ENCODE results near the gene USP3. TPM values are rescaled to one million over a fixed set of nuclear protein-coding genes. Genes with fewer than 3 reads are reported as not detected.

Gene USP3
- total and polyA plus RNA-seq, 2 of the 13 experiments (the other 11 are each of a cell fraction or from before 2014, with no cell fraction given), result 14.3 to 61.2 TPM

DNA sequence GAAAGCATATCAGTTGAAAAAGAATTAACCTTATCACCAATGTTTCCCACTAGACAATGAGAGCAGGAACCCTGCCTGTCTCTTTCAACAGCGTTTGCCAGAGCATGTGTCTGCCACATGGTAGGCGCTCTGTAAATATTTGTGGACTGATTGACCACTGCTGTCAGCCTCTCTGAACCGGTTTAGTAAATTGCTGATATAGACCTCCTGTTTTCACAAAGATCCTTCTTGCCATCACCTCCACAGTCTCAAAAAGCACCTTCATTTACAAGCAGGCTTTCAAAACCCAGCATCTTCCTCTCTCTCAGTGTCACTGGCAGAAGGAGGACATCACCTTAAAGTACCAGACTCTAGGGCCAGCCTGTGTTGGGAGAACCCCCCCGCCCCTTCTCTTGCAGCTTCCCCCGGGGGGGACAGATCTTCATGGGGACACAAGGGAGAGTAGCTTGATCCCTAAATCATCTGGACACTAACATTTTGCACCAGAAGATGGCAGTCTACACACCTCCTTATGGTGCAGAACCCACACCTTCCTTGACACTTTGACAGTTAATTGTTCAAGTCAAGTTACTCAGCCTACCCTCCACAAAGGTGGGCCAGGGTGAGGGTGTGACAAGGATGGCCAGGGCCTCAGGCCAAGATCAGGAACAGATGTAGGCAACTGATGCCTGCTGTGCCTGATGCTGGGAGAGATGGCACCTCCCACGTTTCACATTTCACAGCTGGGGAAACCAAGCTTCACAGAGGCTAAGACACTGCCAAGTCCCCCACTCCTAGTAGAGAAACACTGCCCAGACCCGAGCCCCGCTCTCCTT lies 37.8 kb upstream of the USP3 start (continued):
- TF ChIP-seq, protein P1, sequence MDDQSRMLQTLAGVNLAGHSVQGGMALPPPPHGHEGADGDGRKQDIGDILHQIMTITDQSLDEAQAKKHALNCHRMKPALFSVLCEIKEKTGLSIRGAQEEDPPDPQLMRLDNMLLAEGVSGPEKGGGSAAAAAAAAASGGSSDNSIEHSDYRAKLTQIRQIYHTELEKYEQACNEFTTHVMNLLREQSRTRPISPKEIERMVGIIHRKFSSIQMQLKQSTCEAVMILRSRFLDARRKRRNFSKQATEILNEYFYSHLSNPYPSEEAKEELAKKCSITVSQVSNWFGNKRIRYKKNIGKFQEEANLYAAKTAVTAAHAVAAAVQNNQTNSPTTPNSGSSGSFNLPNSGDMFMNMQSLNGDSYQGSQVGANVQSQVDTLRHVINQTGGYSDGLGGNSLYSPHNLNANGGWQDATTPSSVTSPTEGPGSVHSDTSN (CRISPR knock-in tag; IDR thresholded peaks at IDR 0.05; ENCODE audit: borderline replicate concordance), result no peak
- TF ChIP-seq, protein P2, sequence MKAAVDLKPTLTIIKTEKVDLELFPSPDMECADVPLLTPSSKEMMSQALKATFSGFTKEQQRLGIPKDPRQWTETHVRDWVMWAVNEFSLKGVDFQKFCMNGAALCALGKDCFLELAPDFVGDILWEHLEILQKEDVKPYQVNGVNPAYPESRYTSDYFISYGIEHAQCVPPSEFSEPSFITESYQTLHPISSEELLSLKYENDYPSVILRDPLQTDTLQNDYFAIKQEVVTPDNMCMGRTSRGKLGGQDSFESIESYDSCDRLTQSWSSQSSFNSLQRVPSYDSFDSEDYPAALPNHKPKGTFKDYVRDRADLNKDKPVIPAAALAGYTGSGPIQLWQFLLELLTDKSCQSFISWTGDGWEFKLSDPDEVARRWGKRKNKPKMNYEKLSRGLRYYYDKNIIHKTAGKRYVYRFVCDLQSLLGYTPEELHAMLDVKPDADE (CRISPR knock-in tag; IDR thresholded peaks at IDR 0.05), result no peak
- no peak for TF ChIP-seq SIN3B (IDR thresholded peaks at IDR 0.05; ENCODE audit: low read length)
- TF ChIP-seq, protein P3, sequence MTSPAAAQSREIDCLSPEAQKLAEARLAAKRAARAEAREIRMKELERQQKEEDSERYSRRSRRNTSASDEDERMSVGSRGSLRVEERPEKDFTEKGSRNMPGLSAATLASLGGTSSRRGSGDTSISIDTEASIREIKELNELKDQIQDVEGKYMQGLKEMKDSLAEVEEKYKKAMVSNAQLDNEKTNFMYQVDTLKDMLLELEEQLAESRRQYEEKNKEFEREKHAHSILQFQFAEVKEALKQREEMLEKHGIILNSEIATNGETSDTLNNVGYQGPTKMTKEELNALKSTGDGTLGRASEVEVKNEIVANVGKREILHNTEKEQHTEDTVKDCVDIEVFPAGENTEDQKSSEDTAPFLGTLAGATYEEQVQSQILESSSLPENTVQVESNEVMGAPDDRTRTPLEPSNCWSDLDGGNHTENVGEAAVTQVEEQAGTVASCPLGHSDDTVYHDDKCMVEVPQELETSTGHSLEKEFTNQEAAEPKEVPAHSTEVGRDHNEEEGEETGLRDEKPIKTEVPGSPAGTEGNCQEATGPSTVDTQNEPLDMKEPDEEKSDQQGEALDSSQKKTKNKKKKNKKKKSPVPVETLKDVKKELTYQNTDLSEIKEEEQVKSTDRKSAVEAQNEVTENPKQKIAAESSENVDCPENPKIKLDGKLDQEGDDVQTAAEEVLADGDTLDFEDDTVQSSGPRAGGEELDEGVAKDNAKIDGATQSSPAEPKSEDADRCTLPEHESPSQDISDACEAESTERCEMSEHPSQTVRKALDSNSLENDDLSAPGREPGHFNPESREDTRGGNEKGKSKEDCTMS (CRISPR knock-in tag; conservative IDR thresholded peaks at IDR 0.05), result no peak
- TF ChIP-seq, protein P4, sequence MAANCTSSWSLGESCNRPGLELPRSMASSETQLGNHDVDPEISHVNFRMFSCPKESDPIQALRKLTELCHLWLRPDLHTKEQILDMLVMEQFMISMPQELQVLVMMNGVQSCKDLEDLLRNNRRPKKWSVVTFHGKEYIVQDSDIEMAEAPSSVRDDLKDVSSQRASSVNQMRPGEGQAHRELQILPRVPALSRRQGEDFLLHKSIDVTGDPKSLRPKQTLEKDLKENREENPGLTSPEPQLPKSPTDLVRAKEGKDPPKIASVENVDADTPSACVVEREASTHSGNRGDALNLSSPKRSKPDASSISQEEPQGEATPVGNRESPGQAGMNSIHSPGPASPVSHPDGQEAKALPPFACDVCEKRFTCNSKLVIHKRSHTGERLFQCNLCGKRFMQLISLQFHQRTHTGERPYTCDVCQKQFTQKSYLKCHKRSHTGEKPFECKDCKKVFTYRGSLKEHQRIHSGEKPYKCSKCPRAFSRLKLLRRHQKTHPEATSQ (CRISPR knock-in tag; IDR thresholded peaks at IDR 0.05; ENCODE audit: borderline replicate concordance), result no peak
- TF ChIP-seq ZFP36L2 (CRISPR knock-in tag; IDR thresholded peaks at IDR 0.05), result no peak
- TF ChIP-seq, protein P5, sequence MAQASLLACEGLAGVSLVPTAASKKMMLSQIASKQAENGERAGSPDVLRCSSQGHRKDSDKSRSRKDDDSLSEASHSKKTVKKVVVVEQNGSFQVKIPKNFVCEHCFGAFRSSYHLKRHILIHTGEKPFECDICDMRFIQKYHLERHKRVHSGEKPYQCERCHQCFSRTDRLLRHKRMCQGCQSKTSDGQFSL (CRISPR knock-in tag; IDR thresholded peaks at IDR 0.05), result no peak
- TF ChIP-seq NAIF1 (CRISPR knock-in tag; IDR thresholded peaks at IDR 0.05; ENCODE audit: borderline replicate concordance), result 0 out of 2 replicates have a peak, but pooled peaks have one; percentile 57
- TF ChIP-seq ZNF264 (CRISPR knock-in tag; IDR thresholded peaks at IDR 0.05), result no peak
- 0 out of 2 replicates have a peak, but pooled peaks have one; percentile 27 for TF ChIP-seq GATA4 (IDR thresholded peaks at IDR 0.05; ENCODE audit: borderline replicate concordance, low read depth)
- no peak for TF ChIP-seq ZNF550 (CRISPR knock-in tag; IDR thresholded peaks at IDR 0.05; ENCODE audit: borderline replicate concordance)
- TF ChIP-seq, protein P6, sequence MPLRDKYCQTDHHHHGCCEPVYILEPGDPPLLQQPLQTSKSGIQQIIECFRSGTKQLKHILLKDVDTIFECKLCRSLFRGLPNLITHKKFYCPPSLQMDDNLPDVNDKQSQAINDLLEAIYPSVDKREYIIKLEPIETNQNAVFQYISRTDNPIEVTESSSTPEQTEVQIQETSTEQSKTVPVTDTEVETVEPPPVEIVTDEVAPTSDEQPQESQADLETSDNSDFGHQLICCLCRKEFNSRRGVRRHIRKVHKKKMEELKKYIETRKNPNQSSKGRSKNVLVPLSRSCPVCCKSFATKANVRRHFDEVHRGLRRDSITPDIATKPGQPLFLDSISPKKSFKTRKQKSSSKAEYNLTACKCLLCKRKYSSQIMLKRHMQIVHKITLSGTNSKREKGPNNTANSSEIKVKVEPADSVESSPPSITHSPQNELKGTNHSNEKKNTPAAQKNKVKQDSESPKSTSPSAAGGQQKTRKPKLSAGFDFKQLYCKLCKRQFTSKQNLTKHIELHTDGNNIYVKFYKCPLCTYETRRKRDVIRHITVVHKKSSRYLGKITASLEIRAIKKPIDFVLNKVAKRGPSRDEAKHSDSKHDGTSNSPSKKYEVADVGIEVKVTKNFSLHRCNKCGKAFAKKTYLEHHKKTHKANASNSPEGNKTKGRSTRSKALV (CRISPR knock-in tag; IDR thresholded peaks at IDR 0.05), result no peak
- TF ChIP-seq RBFOX2 (IDR thresholded peaks at IDR 0.05; ENCODE audit: low read depth, low read length), result no peak
- TF ChIP-seq ZSCAN31 (CRISPR knock-in tag; IDR thresholded peaks at IDR 0.05; ENCODE audit: low read depth), result peak; percentile 50; the same call in 1 of the 2 replicates
- peak; percentile 75 for TF ChIP-seq SALL1 (CRISPR knock-in tag; IDR thresholded peaks at IDR 0.05)
- TF ChIP-seq GTF2F1 (IDR thresholded peaks at IDR 0.05; ENCODE audit: low read length), result no peak
- no peak for TF ChIP-seq PAF1 (CRISPR knock-in tag; IDR thresholded peaks at IDR 0.05)

All from HepG2 (cell line).